GM23338 (cell line): ENCODE measurements around the gene STAT5B.

ENCODE experiments used
- EZH2phosphoT487 ChIP-seq: fragments of 200-600 bp; sonication (generic); IDR thresholded peaks from one replicate; pipeline ENCODE4 v1.8.1; 2018; ENCODE audit warnings: antibody characterized with exemption; ENCODE audit not compliant: unreplicated experiment
- TF ChIP-seq, protein P1 (sequence below), 2 experiments: fragments of 200-600 bp in 1 of 2; sonication (generic) in 1 of 2; conservative IDR thresholded peaks; 2 replicates each; pipeline versions ENCODE4 v1.5.1 to v1.6.1; 2016 to 2017; ENCODE audit warnings: antibody characterized with exemption in 2 of 2, low read depth in 2 of 2, mild to moderate bottlenecking in 2 of 2, moderate library complexity in 1 of 2

GRCh38 chr17:42167807-42168206, 108.4 kb downstream of the STAT5B start:
- TF ChIP-seq, protein P1, sequence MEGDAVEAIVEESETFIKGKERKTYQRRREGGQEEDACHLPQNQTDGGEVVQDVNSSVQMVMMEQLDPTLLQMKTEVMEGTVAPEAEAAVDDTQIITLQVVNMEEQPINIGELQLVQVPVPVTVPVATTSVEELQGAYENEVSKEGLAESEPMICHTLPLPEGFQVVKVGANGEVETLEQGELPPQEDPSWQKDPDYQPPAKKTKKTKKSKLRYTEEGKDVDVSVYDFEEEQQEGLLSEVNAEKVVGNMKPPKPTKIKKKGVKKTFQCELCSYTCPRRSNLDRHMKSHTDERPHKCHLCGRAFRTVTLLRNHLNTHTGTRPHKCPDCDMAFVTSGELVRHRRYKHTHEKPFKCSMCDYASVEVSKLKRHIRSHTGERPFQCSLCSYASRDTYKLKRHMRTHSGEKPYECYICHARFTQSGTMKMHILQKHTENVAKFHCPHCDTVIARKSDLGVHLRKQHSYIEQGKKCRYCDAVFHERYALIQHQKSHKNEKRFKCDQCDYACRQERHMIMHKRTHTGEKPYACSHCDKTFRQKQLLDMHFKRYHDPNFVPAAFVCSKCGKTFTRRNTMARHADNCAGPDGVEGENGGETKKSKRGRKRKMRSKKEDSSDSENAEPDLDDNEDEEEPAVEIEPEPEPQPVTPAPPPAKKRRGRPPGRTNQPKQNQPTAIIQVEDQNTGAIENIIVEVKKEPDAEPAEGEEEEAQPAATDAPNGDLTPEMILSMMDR (conservative IDR thresholded peaks at IDR 0.05; ENCODE audit: low read depth in 2 of 2), result no peak
- no peak for TF ChIP-seq EZH2phosphoT487
